SHP77 (cell line): ENCODE results near the gene VENTX.

Experiments
- DNase-seq, 2 experiments: peaks; one replicate each; lab custom pipeline; 2025; lab: John Stamatoyannopoulos, UW

The VENTX gene

GRCh38 chr10:133201948-133202725 lies 35.5 kb upstream of the VENTX start:
- DNase-seq, result no peak

GRCh38 chr10:133202778-133203651 lies 34.6 kb upstream of the VENTX start:
- DNase-seq, result no peak

- no peak for DNase-seq
Observed at GRCh38 chr10:133203652-133204195, 33.9 kb upstream of the VENTX start.

GRCh38 chr10:133204226-133205015 lies 33.2 kb upstream of the VENTX start:
- no peak for DNase-seq

- DNase-seq, result no peak
Observed at GRCh38 chr10:133205146-133205545, 32.5 kb upstream of the VENTX start.

GRCh38 chr10:133206356-133207040 lies 31.2 kb upstream of the VENTX start:
- no peak for DNase-seq

GRCh38 chr10:133207041-133207600 lies 30.5 kb upstream of the VENTX start:
- no peak for DNase-seq

- DNase-seq, result no peak
Observed at GRCh38 chr10:133207627-133208026, 30.0 kb upstream of the VENTX start.

GRCh38 chr10:133208466-133208865 lies 29.2 kb upstream of the VENTX start:
- DNase-seq, result no peak

- no peak for DNase-seq
Observed at GRCh38 chr10:133209117-133209516, 28.5 kb upstream of the VENTX start.

- DNase-seq, result no peak
Observed at GRCh38 chr10:133209641-133210040, 28.0 kb upstream of the VENTX start.

- DNase-seq, result no peak
Observed at GRCh38 chr10:133210398-133211140, 27.1 kb upstream of the VENTX start.

- no peak for DNase-seq
Observed at GRCh38 chr10:133211141-133211830, 26.4 kb upstream of the VENTX start.

- no peak for DNase-seq
Observed at GRCh38 chr10:133211959-133212852, 25.4 kb upstream of the VENTX start.

- no peak for DNase-seq
Observed at GRCh38 chr10:133212853-133213494, 24.7 kb upstream of the VENTX start.

GRCh38 chr10:133213641-133214467 lies 23.8 kb upstream of the VENTX start:
- no peak for DNase-seq
